Left ventricle myocardium superior (tissue), 1 donor: ENCODE results near the gene DLG3. TPM values are rescaled to one million over a fixed set of nuclear protein-coding genes. Genes with fewer than 3 reads are reported as not detected.
"Not testable (repeated sequence)": the region's sequence is repeated elsewhere in the genome, so short reads cannot be mapped to it uniquely, and the experiment has no call there.

Experiments
- ATAC-seq: fragments of 200-7000 bp; cut with Tn5 transposase; one replicate; pipeline ENCODE4 v1.9.1; 2020; ENCODE audit warnings: mild to moderate bottlenecking, moderate library complexity
- DNase-seq: peaks from one replicate; pipeline ENCODE4 v3.0.0-alpha.2; 2020
- intact Hi-C: fragments of 100-400 bp; cut with micrococcal nuclease; formaldehyde crosslinking; loops from one replicate; pipeline ENCODE4 v1.11.0; 2022
- total RNA-seq: library from RNA; stranded (reverse); fragmentation: NEBNext Ultra II Directional; extraction: Animal tissue kit (Norgen Biotek cat#: 25700); gene quantifications from one replicate; pipeline ENCODE4 v1.2.1, GENCODE V29; 2021
- donor health status: DM: no; HTN: yes; CAD: no; lungs with severe emphysema.

The DLG3 gene
- total RNA-seq, 1 donor from 2014 or later, result 11.5 TPM

- DNase-seq (no peak), ATAC-seq (no peak)
- intact Hi-C loops, result no loop called here
These were observed 53.5 kb downstream of the DLG3 start for GRCh38 chrX:70498129-70498528.

- intact Hi-C loops, result no loop called here
- no peak for DNase-seq
- ATAC-seq, result no peak
These were observed 56.2 kb downstream of the DLG3 start for GRCh38 chrX:70500826-70501225.

- intact Hi-C loops, result no loop called here
- no peak for DNase-seq
- no peak for ATAC-seq
These were observed 60.3 kb downstream of the DLG3 start for GRCh38 chrX:70504772-70505450.

GRCh38 chrX:70505451-70505841, 60.8 kb downstream of the DLG3 start:
- no peak for DNase-seq
- intact Hi-C loops, result no loop called here
- no peak for ATAC-seq

GRCh38 chrX:70508296-70508911, 63.8 kb downstream of the DLG3 start:
- no peak for DNase-seq
- intact Hi-C loops, result no loop called here
- ATAC-seq, result no peak

- intact Hi-C loops, result no loop called here
- ATAC-seq (no peak), DNase-seq (no peak)
These were observed 64.4 kb downstream of the DLG3 start for GRCh38 chrX:70509078-70509477.

GRCh38 chrX:70515270-70515669, 70.6 kb downstream of the DLG3 start:
- DNase-seq, intact Hi-C loops, ATAC-seq: not testable (repeated sequence)

- intact Hi-C loops, DNase-seq, ATAC-seq: not testable (repeated sequence)
These were observed 71.1 kb downstream of the DLG3 start for GRCh38 chrX:70515692-70516091.

GRCh38 chrX:70525733-70526132, 81.1 kb downstream of the DLG3 start:
- DNase-seq (no peak), ATAC-seq (no peak)
- intact Hi-C loops, result no loop called here

- intact Hi-C loops, result no loop called here
- no peak for ATAC-seq
- no peak for DNase-seq
These were observed 82.4 kb downstream of the DLG3 start for GRCh38 chrX:70527053-70527452.

- intact Hi-C loops, result no loop called here
- DNase-seq, result no peak
- ATAC-seq, result no peak
These were observed 83.1 kb downstream of the DLG3 start for GRCh38 chrX:70527610-70528345.

- no peak for ATAC-seq
- intact Hi-C loops, result no loop called here
These were observed 90.6 kb downstream of the DLG3 start for GRCh38 chrX:70535198-70535597.

GRCh38 chrX:70549429-70549828, 104.8 kb downstream of the DLG3 start:
- intact Hi-C loops, result no loop called here
- ATAC-seq, result no peak
- no peak for DNase-seq

More at GRCh38 chrX:70535198-70535597, 90.6 kb downstream of the DLG3 start:
- DNase-seq, result no peak

- intact Hi-C loops, result no loop called here
- DNase-seq, result no peak
These were observed 107.6 kb downstream of the DLG3 start for GRCh38 chrX:70552130-70552704.

GRCh38 chrX:70553516-70553915, 108.9 kb downstream of the DLG3 start:
- no peak for ATAC-seq
- DNase-seq, result no peak
- intact Hi-C loops, result no loop called here

More at GRCh38 chrX:70552130-70552704, 107.6 kb downstream of the DLG3 start:
- no peak for ATAC-seq

GRCh38 chrX:70554081-70554480, 109.4 kb downstream of the DLG3 start:
- intact Hi-C loops, result no loop called here
- ATAC-seq (no peak), DNase-seq (no peak)

- no peak for ATAC-seq
- intact Hi-C loops, result no loop called here
- no peak for DNase-seq
These were observed 109.9 kb downstream of the DLG3 start for GRCh38 chrX:70554523-70554922.

GRCh38 chrX:70554948-70555347, 110.3 kb downstream of the DLG3 start:
- no peak for ATAC-seq
- DNase-seq, result no peak
- intact Hi-C loops, result no loop called here
